Measurements from ENCODE around the gene GAS6.
"Not testable (repeated sequence)": the region's sequence is repeated elsewhere in the genome, so short reads cannot be mapped to it uniquely, and the experiment has no call there.

- TF ChIP-seq EZH2 (IDR thresholded peaks at IDR 0.05; ENCODE audit: low read length, missing control alignments); CTCF (conservative IDR thresholded peaks at IDR 0.05 in 1 of 2, IDR thresholded peaks at IDR 0.05 in 1 of 2; ENCODE audit: low read depth in 1 of 2, low read length in 2 of 2): not testable (repeated sequence)
These were observed 29.9 kb downstream of the GAS6 start for GRCh38 chr13:113834006-113834405.
